ENCODE data around the gene COL4A5. TPM values are rescaled to one million over a fixed set of nuclear protein-coding genes. Genes with fewer than 3 reads are reported as not detected.

Gene COL4A5
- total RNA-seq, 2 donors from 2014 or later, result 0.21 TPM; not detected in 1

DNA sequence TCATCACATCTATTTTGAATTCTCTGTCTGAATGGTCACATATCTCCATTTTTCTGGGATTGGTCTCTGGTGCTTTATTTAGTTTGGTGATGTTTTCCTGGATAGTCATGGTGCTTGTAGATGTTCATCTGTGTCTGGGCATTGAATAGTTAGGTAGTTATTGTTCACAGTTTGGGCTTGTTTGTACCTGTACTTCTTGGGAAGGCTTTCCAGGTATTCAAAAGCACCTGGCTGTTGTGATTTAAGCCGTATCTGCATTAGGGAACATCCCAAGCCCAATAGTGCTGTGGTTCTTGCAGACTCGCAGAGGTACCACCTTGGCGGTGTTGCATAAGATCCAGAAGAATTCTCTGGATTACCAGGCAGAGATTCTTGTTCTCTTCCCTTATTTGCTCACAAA is 44.6 kb downstream of the COL4A5 start:
- no peak for ATAC-seq (replicated peaks in 1 of 2)
- no peak for DNase-seq
- no peak overlapping the region for H3K4me3 Mint-ChIP-seq
- no peak overlapping the region for H3K27ac Mint-ChIP-seq
- no peaks in the 10 kb centered on the region for H3K4me1 Mint-ChIP-seq (ENCODE audit: low read depth)
- peaks cover 0 to 7% of the 10 kb centered on the region in 2 donors for H3K9me3 Mint-ChIP-seq
- no peaks in the 10 kb centered on the region for H3K36me3 Mint-ChIP-seq (ENCODE audit: insufficient read depth in 2 of 2)
- H3K27me3 Mint-ChIP-seq (ENCODE audit: low read depth), result no peaks in the 10 kb centered on the region

DNA sequence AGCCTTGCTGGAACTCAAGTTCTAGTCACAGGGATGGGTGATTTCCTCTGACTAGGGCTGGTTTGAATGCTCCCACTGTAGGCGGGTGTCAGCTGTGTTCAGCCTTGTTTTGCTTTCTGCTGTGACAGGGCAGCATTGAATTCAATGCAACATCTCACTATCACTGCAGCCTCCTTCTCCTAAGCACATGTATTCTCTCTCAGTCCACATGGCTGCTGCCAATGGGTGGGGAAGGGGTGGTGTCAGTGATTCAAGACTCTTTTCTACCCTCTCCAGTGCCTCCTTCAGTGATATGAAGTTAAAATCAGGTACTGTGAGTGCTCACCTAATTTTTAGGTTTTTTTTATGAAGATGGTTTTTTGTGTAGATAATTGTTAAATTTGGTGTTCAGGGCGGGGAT is 46.3 kb downstream of the COL4A5 start:
- Mint-ChIP-seq H3K4me3 (no peak overlapping the region), H3K36me3 (ENCODE audit: insufficient read depth in 2 of 2) (no peaks in the 10 kb centered on the region), H3K27ac (no peak overlapping the region), H3K4me1 (ENCODE audit: low read depth) (no peaks in the 10 kb centered on the region), H3K9me3 (peaks cover 0 to 7% of the 10 kb centered on the region in 2 donors), H3K27me3 (ENCODE audit: low read depth) (no peaks in the 10 kb centered on the region)
- DNase-seq (no peak), ATAC-seq (replicated peaks in 1 of 2) (no peak)

DNA sequence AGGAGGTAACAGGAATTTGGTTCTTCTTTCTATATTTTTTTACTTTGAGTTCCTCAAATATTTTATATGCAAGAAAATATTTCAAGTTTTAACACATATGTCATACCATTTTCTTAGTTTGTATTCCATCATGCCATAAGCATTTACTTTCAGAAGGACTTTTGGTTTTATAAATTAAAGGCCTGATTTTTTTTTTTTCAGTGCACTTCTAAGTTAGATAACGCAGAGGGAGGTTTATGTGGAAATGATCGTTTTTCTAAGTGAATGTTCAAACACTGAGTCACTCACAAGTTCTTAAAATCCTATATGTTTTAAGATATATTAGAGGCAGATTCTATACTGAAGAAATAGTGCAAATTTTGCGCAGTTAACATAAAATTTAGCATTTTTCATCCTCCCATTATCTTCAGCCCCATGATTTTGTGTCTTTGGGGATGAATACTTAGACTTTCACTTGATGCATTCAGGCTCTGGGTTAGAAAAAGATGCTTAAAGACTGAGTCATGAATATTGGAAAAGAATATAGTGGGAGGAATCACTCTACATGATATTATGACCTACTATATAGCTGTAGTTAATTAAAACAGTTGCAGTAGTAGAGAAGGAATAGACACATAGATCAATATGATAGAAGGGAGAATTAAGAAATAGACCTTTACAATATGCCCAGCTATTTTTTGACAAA is 54.9 kb downstream of the COL4A5 start:
- H3K9me3 Mint-ChIP-seq, result no peaks in the 10 kb centered on the region
- no peaks in the 10 kb centered on the region for H3K36me3 Mint-ChIP-seq (ENCODE audit: insufficient read depth in 2 of 2)
- ATAC-seq (replicated peaks in 1 of 2) (no peak), DNase-seq (no peak)
- peaks cover 12% of the 10 kb centered on the region for H3K27me3 Mint-ChIP-seq (ENCODE audit: low read depth)
- H3K4me3 Mint-ChIP-seq, result no peak overlapping the region
- no peak overlapping the region for H3K27ac Mint-ChIP-seq
- no peaks in the 10 kb centered on the region for H3K4me1 Mint-ChIP-seq (ENCODE audit: low read depth)

DNA sequence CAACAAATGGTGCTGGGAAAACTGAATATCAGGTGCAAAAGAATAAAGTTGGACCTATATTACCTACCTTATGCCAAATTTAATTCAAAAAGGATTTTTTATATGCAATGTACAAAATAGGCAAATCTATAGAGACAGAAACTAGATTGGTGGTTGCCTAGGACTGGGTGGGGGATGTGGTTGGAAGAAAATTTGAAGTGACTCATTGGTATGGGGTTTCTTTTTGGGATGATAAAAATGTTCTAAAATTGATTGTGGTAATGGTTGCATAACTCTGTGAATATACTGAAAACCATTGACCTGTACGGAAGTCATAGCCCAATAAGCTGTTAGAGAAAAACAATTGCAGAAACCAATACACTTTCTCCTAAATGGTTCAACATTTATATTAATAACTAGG is 72.1 kb downstream of the COL4A5 start:
- DNase-seq (no peak), ATAC-seq (replicated peaks in 1 of 2) (no peak)
- H3K4me3 Mint-ChIP-seq, result no peak overlapping the region
- peaks cover 2% of the 10 kb centered on the region in 2 donors for H3K9me3 Mint-ChIP-seq
- H3K27ac Mint-ChIP-seq, result no peak overlapping the region
- H3K36me3 Mint-ChIP-seq (ENCODE audit: insufficient read depth in 2 of 2), result peaks cover 0 to 1% of the 10 kb centered on the region in 2 donors
- no peaks in the 10 kb centered on the region for H3K4me1 Mint-ChIP-seq (ENCODE audit: low read depth)
- H3K27me3 Mint-ChIP-seq (ENCODE audit: low read depth), result no peaks in the 10 kb centered on the region

DNA sequence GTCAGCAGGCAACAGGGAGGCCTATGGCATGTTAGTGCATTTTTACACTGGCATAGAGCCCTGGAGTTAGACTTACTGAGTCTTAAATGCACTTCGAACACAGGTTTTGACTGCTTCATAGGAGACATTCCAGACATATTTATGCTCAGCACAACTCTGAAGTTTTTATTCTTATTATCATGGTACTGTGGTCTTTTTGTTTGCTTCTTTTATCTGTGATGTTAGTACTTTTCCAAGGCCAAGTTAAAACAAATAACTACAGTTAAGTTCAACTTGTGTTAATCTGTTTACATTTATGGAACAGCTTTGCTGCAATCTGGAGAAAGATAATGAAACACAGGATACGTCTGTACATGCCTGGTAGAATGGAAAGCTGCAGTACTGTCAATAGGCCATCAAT is 76.5 kb downstream of the COL4A5 start:
- Mint-ChIP-seq H3K27me3 (ENCODE audit: low read depth) (peaks cover 6% of the 10 kb centered on the region), H3K4me1 (ENCODE audit: low read depth) (no peaks in the 10 kb centered on the region), H3K27ac (no peak overlapping the region), H3K36me3 (ENCODE audit: insufficient read depth in 2 of 2) (peaks cover 0 to 1% of the 10 kb centered on the region in 2 donors), H3K9me3 (peaks cover 0 to 1% of the 10 kb centered on the region in 2 donors), H3K4me3 (no peak overlapping the region)
- ATAC-seq (replicated peaks in 1 of 2), result no peak
- DNase-seq, result no peak

DNA sequence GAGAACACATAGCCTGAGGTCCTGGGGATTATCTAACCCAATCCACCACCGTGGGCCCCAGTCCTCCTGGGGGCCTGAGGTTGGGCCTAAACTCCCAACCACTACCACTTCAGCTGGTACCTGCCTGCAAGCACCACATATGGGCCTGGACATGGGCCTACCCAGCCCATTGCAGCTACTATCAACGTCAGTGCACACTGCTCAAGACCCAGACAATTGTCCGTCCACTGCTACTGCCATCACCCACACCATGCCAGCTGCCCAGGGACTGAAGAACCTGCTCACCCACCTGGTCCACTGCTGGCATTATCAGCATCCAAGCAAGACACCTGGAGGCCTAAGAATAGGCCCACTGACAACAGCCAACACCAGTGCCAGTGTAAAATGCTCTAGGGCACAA is 88.1 kb downstream of the COL4A5 start:
- Mint-ChIP-seq H3K4me3 (no peak overlapping the region), H3K27ac (no peak overlapping the region), H3K9me3 (peaks cover 0 to 2% of the 10 kb centered on the region in 2 donors), H3K4me1 (ENCODE audit: low read depth) (no peaks in the 10 kb centered on the region), H3K36me3 (ENCODE audit: insufficient read depth in 2 of 2) (peaks cover 0 to 2% of the 10 kb centered on the region in 2 donors), H3K27me3 (ENCODE audit: low read depth) (peaks cover 33% of the 10 kb centered on the region)
- no peak for DNase-seq
- no peak for ATAC-seq (replicated peaks in 1 of 2)

DNA sequence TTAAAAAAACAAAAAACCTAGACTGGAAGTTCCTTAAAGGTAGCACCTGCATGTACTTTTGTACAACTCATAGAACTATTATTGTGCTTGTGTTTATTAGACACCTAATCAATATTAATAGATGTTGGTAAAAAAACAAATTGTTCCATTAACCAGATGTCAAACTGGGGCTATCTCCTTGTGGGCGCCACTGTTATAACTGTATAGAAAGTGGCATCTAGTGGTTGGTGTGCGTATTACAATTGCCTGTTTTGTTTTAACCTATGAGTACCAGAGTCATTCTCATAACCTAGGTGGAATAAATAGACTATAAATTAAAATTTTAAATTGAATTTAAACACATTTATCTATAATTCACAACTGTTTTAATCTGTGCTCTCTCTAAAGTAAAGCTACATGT is 97.4 kb downstream of the COL4A5 start:
- DNase-seq (no peak), ATAC-seq (replicated peaks in 1 of 2) (no peak)
- Mint-ChIP-seq H3K9me3 (no peaks in the 10 kb centered on the region), H3K4me3 (no peak overlapping the region), H3K27me3 (ENCODE audit: low read depth) (peaks cover 7% of the 10 kb centered on the region), H3K4me1 (ENCODE audit: low read depth) (no peaks in the 10 kb centered on the region), H3K27ac (no peak overlapping the region), H3K36me3 (ENCODE audit: insufficient read depth in 2 of 2) (no peaks in the 10 kb centered on the region)

DNA sequence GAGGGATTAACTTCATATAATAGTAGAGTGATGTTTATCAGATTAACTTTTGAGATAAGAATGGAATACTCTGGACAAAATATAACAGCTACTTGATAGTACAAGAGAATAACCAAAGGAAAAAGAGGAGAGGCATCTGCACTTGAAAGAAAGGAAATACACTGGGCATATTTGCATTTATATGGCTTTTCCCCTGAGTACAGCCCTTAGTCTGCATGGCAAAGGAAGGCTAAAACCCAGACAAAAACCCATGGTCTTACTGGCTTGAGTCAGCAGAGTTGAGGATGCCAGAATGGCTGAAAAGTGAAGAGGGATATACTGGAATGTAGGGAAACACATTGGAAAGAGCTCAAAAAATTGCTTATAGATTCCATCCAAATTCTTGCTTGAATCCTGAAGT is 101.6 kb downstream of the COL4A5 start:
- Mint-ChIP-seq H3K27ac (no peak overlapping the region), H3K4me3 (no peak overlapping the region), H3K9me3 (no peaks in the 10 kb centered on the region), H3K27me3 (ENCODE audit: low read depth) (no peaks in the 10 kb centered on the region), H3K4me1 (ENCODE audit: low read depth) (no peaks in the 10 kb centered on the region), H3K36me3 (ENCODE audit: insufficient read depth in 2 of 2) (no peaks in the 10 kb centered on the region)
- ATAC-seq (replicated peaks in 1 of 2) (no peak), DNase-seq (no peak)

DNA sequence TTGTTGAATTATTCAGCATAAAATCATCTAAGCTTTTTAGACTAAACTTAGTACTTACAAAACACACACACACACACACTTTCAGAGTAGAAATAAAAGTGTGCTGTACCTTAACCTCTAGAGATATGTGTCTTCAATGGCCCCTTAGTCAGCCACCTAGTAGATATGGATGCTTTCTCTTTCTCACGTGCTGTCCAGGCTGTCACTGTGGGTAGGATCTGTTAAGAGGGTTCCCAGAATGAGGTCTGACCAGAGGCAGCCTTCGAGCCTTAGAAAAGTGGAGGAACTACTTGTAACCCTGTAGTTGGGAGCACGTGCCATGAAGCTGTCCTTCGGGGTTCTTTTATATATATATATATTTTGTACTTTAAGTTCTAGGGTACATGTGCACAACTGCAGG is 117.9 kb downstream of the COL4A5 start:
- Mint-ChIP-seq H3K9me3 (peaks cover 0 to 2% of the 10 kb centered on the region in 2 donors), H3K27me3 (ENCODE audit: low read depth) (peaks cover 17% of the 10 kb centered on the region), H3K4me3 (no peak overlapping the region), H3K4me1 (ENCODE audit: low read depth) (no peaks in the 10 kb centered on the region), H3K27ac (no peak overlapping the region), H3K36me3 (ENCODE audit: insufficient read depth in 2 of 2) (no peaks in the 10 kb centered on the region)
- ATAC-seq (replicated peaks in 1 of 2) (no peak), DNase-seq (no peak)

DNA sequence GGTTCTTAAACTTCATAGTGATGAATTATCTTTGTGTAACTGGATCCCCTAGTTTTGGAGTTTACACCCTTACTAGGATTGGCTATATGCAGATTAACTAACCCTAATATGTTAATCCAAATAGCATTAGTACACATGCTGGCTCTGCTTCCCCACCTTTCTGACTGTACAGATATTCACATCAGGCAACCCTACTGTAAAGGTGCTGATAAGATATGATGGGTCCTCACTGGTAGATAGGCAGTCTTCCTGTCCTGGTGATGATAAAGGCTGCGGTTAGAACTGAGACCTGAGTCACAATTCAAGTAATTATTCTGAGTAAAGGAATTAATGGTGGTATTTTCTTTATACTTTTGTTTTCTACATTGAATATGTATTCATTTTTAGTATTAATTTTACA is 118.6 kb downstream of the COL4A5 start:
- no peaks in the 10 kb centered on the region for H3K36me3 Mint-ChIP-seq (ENCODE audit: insufficient read depth in 2 of 2)
- H3K4me3 Mint-ChIP-seq, result no peak overlapping the region
- H3K27me3 Mint-ChIP-seq (ENCODE audit: low read depth), result peaks cover 17% of the 10 kb centered on the region
- ATAC-seq (replicated peaks in 1 of 2) (no peak), DNase-seq (no peak)
- H3K9me3 Mint-ChIP-seq, result peaks cover 0 to 2% of the 10 kb centered on the region in 2 donors
- H3K4me1 Mint-ChIP-seq (ENCODE audit: low read depth), result no peaks in the 10 kb centered on the region
- no peak overlapping the region for H3K27ac Mint-ChIP-seq

DNA sequence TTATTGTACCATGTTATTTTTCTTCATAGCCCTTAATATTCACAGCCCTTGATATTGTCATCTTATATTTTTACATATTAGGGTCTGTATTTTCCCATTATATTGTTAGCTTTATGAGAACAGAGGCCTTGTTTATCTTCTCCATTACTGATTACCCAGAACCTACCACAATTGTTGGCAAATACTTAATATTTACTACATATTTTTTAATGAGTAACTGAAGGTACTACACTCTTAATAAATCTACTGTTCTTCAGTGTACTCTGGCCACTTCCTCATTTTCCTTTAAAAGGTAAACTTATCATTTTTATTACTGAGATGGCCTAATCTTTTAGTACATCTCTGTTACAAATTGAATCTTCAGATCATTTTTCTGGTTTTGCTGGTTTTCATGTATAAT is 133.5 kb downstream of the COL4A5 start:
- H3K27ac Mint-ChIP-seq, result no peak overlapping the region
- DNase-seq, result no peak
- H3K36me3 Mint-ChIP-seq (ENCODE audit: insufficient read depth in 2 of 2), result no peaks in the 10 kb centered on the region
- peaks cover 0 to 2% of the 10 kb centered on the region in 2 donors for H3K9me3 Mint-ChIP-seq
- H3K4me3 Mint-ChIP-seq, result no peak overlapping the region
- no peaks in the 10 kb centered on the region for H3K4me1 Mint-ChIP-seq (ENCODE audit: low read depth)
- peaks cover 17% of the 10 kb centered on the region for H3K27me3 Mint-ChIP-seq (ENCODE audit: low read depth)
- ATAC-seq (replicated peaks in 1 of 2), result no peak

DNA sequence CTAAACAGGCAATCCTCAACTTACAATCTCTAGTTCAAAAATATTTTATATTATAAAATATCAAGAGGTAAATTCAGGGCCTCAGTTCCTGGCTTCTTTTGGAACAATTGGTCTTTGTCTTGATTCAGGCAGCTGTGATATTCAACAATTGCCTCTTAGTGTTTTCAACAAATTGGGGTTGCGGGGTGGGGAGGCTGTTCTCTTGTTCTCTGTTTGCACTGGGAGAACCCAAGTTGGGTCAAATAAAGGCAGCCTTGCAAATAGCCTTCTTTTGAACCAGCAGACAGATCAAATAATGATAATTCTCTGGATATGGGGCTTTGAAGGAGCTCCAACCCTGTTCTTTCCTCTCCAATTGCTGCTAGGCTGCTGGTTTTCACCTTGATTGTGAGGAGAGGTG is 142.5 kb downstream of the COL4A5 start:
- no peaks in the 10 kb centered on the region for H3K9me3 Mint-ChIP-seq
- peaks cover 33% of the 10 kb centered on the region for H3K27me3 Mint-ChIP-seq (ENCODE audit: low read depth)
- H3K27ac Mint-ChIP-seq, result no peak overlapping the region
- DNase-seq (no peak), ATAC-seq (replicated peaks in 1 of 2) (no peak)
- H3K36me3 Mint-ChIP-seq (ENCODE audit: insufficient read depth in 2 of 2), result no peaks in the 10 kb centered on the region
- H3K4me3 Mint-ChIP-seq, result no peak overlapping the region
- H3K4me1 Mint-ChIP-seq (ENCODE audit: low read depth), result no peaks in the 10 kb centered on the region

DNA sequence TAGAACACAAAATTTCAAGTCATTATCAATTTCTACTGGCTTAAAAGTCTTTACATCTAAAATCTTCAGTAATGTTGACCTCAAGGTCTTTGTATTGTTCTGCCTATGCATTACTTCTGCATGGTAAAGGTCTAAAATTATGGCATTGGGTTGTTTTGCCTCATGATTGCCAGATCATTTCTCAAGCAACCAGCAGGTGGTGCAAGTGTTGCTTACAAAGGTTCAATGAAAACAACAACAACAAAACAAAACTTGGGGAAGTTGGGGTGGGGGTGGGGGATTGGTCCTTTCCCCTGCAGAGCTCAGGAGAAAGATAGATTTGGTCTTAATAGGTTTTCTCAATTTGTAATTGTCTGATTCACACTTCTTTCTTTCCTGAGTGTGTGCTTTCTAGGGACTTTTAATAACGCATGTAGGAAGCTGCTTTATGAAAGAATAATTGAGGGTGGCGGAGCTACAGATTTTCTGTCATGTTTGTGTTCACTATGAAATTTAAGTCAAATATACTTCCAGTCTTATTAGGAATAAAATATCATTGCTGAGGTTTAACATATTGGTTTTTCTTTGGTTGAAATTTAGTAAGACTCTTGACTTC is 145.1 kb downstream of the COL4A5 start:
- Mint-ChIP-seq H3K4me1 (ENCODE audit: low read depth) (no peaks in the 10 kb centered on the region), H3K36me3 (ENCODE audit: insufficient read depth in 2 of 2) (no peaks in the 10 kb centered on the region), H3K27ac (no peak overlapping the region), H3K9me3 (no peaks in the 10 kb centered on the region), H3K27me3 (ENCODE audit: low read depth) (peaks cover 36% of the 10 kb centered on the region), H3K4me3 (no peak overlapping the region)
- no peak for ATAC-seq (replicated peaks in 1 of 2)
- DNase-seq, result no peak

DNA sequence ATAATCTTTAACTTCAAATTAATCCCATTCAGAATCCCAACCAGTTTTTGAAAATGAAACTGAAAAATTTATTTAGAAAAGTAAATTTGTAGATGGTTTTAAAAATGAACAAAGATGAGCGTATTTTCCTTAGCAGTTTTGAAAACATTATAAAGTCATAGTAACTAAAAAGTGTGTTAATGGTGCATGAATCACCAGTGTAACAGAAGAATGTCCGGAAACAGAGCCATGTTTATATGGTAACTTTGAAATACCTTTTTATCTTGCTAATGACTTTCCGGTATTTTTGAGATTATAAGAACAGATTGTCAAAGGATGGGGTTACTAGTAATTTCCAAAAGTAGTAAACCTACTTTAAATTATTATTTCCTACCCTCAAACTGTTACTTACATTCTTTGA is 150.9 kb downstream of the COL4A5 start:
- DNase-seq, result no peak

More for the DNA sequence above, 150.9 kb downstream of the COL4A5 start:
- Mint-ChIP-seq H3K27me3 (ENCODE audit: low read depth) (peaks cover 7% of the 10 kb centered on the region), H3K4me1 (ENCODE audit: low read depth) (no peaks in the 10 kb centered on the region), H3K4me3 (no peak overlapping the region), H3K27ac (no peak overlapping the region), H3K9me3 (peaks cover 0 to 3% of the 10 kb centered on the region in 2 donors), H3K36me3 (ENCODE audit: insufficient read depth in 2 of 2) (no peaks in the 10 kb centered on the region)
- ATAC-seq (replicated peaks in 1 of 2), result no peak
